Endometrium (tissue), 2 donors: ENCODE data around the gene GPHN.
A peak's percentile ranks its signal among the peaks of the same experiment; 100 is the strongest.
"Not testable (repeated sequence)": the region's sequence is repeated elsewhere in the genome, so short reads cannot be mapped to it uniquely, and the experiment has no call there.

Experiments
- FAIRE-seq: peaks from 2 replicates; lab custom pipeline; 2012; peaks lifted over from hg19 to GRCh38; lab: Jason Lieb, UNC
- donor health status: control.
- donor health status: control.

The GPHN gene

DNA sequence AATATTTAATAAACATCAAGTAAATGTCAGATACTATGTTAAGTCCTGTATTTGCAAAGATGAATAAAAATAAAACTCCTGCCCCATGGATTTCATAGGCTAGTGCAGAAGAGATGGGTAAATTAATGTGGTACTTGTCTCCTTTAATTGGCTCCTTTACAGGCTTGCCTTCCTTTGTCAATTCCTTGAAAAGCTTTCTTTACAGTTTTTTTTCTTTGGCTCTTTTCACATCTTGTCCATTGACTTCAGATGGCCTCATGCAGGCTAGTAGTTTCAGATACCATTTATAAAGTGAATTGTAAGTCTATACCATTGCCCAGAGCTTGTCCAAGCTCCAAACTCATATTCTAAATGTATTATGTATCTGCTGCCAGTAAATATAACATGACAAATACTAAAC, 552.6 kb downstream of the GPHN start:
- no peak for FAIRE-seq

DNA sequence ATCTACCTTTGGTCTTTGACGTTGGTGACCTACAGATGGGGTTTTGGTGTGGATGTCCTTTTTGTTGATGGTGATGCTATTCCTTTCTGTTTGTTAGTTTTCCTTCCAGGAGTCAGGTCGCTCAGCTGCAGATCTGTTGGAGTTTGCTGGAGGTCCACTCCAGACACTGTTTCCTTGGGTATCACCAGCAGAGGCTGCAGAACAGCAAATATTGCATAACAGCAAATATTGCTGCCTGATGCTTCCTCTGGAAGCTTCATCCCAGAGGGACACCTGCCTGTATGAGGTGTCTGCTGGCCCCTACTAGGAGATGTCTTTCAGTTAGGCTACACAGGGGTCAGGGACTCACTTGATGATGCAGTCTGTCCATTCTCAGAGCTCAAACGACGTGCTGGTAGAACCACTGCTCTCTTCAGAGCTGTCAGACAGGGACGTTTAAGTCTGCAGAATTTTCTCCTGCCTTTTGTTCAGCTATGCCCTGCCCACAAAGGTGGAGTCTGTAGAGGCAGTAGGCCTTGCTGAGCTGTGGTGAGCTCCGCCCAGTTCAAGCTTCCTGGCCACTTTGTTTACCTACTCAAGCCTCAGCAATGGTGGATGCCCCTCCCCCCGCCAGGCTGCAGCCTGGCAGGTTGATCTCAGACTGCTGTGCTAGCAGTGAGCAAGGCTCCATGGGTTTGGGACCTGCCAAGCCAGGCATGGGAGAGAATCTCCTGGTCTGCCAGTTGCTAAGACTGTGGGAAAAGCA, 559.3 kb downstream of the GPHN start:
- FAIRE-seq = not testable (repeated sequence)

DNA sequence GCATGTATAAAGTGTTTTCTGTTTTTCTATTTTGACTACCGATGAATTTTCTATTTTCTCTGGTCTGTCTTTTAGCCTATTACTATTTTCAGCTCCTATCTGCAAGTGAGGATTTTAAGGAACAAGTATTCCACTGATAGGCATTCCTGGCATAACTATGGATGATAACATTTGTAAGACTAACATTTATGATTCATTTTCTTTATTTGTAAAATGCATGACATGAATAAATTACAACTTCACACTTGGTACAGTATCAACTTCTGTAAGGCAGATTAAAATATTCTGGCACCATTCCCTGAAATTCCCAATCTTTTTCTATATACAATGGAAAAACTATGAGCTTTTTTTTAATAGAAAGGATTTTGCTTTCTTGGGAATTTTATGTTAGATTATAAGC, 560.3 kb downstream of the GPHN start:
- no peak for FAIRE-seq

- FAIRE-seq = no peak
Observed at GRCh38 chr14:67071506-67071905, 563.6 kb downstream of the GPHN start.

DNA sequence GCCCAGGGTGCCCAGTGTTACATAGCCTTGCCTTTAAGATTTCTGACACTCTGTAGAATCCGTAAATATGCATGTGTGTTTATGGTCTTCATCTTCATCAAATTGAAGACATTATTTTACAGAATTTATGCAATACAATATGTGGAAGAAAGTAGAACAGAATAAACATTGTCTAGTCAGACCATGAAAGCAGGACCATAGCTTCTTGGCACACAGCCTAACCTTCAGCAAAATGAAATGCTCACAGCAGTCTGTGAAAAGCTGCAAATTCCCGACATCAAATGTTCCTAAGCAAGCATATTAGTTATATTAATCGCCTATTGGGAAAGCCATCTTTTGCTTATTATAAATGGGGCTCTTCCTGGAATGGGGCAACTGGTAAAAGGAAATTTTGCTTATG, 570.0 kb downstream of the GPHN start:
- no peak for FAIRE-seq

GRCh38 chr14:67079846-67080245, 571.9 kb downstream of the GPHN start:
- FAIRE-seq = no peak

DNA sequence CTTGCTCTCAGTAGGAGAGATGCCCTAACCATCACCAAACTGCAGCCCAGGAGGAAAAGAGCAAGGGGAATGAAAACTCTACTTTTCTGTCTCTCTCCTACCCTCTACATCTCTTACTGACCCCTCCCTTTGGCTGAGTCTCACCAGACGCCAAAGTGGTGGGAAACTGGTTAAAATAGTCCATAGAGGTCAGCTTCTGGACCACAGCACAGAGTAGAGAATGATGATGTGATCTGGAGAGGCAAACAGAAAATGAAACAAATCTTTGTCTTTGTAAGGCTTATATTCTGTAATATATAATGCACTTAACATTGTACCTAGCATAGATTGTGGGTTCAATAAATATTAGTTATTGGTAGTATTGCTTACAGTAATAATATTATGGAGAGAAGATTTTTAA, 600.3 kb downstream of the GPHN start:
- no peak for FAIRE-seq

DNA sequence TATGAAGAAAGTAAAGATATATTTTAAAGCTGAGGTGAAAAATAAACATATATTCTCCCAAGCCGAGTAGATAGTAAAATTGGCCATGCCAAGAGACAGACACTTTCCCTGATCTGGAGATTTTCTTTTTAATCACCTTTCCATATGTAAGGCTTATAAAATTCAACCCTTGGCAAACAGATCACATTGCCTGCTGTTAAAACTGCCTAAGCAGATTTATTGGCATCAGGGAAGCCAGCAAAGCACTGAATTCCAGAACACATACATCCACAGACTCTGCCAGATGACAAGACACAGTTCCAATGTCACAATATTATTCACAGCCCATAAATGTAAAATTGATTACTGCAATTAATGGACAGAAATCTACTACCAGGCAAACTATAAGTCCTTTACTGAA, 603.1 kb downstream of the GPHN start:
- FAIRE-seq = no peak

- FAIRE-seq = no peak
Observed at GRCh38 chr14:67112344-67112743, 604.4 kb downstream of the GPHN start.

- FAIRE-seq = no peak
Observed at GRCh38 chr14:67127174-67127573, 619.2 kb downstream of the GPHN start.

- no peak for FAIRE-seq
Observed at GRCh38 chr14:67129768-67130167, 621.8 kb downstream of the GPHN start.

DNA sequence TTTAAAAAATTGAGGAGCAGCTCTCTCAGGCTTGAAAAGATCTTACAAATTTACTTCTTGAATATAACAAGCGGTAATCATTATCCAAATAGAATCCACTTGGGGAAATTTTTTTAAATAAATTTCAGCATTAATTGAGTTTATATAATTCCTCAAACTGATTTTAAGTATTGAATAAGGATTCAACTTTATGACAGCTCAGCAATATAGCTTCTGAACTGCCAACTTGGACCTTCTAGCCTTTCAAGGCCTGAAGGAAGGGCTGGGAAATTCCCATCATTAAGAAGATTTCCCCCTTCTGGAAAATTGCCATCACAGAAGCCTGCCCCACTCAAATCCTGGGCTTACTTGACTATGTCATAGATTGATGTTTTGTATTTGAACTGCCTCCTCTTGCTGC, 623.7 kb downstream of the GPHN start:
- no peak for FAIRE-seq

DNA sequence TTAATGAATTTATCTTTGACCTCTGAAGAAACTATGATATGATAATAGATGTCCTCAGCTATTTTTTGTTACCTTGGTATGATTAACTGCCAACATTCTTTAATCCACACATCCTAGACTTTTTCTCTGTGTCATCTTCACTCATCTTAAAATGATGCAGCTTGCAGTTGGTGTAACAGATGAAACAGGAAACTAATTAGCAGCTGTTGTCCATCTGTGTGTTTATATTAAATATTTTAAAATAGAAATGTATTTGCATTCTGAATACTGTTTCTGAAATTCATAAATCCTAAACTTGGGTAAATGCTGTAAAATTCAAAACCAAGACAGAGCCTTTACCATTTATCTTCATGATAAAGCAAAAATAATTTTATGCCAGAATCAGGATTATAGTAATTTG, 625.2 kb downstream of the GPHN start:
- FAIRE-seq = no peak

- no peak for FAIRE-seq
Observed at GRCh38 chr14:67133595-67134441, 625.9 kb downstream of the GPHN start.

- peak; percentile 89 for FAIRE-seq
Observed at GRCh38 chr14:67137744-67138371, 629.9 kb downstream of the GPHN start.

DNA sequence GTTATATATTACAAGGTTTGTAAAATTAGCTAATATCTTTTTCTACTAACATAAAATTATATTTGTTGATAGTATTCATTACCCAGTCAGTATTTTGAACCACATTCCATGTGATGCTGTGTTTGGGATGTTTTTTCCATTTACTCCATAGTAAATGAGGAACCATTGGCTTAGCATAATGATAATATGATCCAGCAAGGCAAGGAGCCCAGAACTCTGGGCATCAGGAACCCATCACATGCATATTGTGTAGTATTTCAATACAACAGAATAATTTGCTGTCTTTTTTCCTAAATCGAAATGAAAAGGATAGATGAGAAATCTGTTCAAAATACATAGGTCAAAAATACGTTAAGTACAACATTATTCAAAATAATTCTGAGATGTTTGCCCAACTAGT, 632.6 kb downstream of the GPHN start:
- FAIRE-seq = no peak

- no peak for FAIRE-seq
Observed at GRCh38 chr14:67141146-67141900, 633.4 kb downstream of the GPHN start.

- FAIRE-seq = no peak
Observed at GRCh38 chr14:67151082-67151666, 643.2 kb downstream of the GPHN start.

GRCh38 chr14:67158566-67158965, 650.6 kb downstream of the GPHN start:
- FAIRE-seq = no peak

DNA sequence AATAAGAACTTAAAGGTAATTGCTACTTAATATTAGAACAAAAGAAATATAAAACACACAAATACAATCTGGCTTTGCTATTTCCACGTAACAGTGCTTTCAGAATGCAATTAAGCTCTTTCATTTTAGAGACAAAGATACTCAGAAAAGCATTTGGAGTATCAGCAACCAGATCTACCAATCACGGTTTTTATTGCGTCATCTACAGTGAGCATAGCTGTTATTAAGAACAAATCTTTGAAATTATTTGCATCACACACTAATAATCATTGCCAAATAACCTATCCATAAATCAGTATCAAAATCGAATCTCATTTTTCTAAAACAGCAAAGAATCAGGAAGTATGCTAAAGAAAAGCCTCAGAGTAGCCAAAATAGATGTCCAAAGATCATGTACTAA, 654.4 kb downstream of the GPHN start:
- no peak for FAIRE-seq

GRCh38 chr14:67166450-67166853, 658.5 kb downstream of the GPHN start:
- peak; percentile 93 for FAIRE-seq
